GM19372 (cell line): ENCODE results near the gene DGCR2.
"Not testable (repeated sequence)": the region's sequence is repeated elsewhere in the genome, so short reads cannot be mapped to it uniquely, and the experiment has no call there.

Source experiments
- ATAC-seq: cut with Tn5 transposase; IDR thresholded peaks from one replicate; pipeline ENCODE4 v1.9.1; 2021; ENCODE audit warnings: mild to moderate bottlenecking, low read depth, moderate library complexity; ENCODE audit not compliant: unreplicated experiment

The DGCR2 gene, protein sequence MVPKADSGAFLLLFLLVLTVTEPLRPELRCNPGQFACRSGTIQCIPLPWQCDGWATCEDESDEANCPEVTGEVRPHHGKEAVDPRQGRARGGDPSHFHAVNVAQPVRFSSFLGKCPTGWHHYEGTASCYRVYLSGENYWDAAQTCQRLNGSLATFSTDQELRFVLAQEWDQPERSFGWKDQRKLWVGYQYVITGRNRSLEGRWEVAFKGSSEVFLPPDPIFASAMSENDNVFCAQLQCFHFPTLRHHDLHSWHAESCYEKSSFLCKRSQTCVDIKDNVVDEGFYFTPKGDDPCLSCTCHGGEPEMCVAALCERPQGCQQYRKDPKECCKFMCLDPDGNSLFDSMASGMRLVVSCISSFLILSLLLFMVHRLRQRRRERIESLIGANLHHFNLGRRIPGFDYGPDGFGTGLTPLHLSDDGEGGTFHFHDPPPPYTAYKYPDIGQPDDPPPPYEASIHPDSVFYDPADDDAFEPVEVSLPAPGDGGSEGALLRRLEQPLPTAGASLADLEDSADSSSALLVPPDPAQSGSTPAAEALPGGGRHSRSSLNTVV

GRCh38 chr22:19122143-19122751, at the start of gene DGCR2:
TSS of gene DGCR2 (minus strand) at chr22:19122412. CDS start at chr22:19122206, 206 bp downstream.
- peak; percentile 83 for ATAC-seq

DNA sequence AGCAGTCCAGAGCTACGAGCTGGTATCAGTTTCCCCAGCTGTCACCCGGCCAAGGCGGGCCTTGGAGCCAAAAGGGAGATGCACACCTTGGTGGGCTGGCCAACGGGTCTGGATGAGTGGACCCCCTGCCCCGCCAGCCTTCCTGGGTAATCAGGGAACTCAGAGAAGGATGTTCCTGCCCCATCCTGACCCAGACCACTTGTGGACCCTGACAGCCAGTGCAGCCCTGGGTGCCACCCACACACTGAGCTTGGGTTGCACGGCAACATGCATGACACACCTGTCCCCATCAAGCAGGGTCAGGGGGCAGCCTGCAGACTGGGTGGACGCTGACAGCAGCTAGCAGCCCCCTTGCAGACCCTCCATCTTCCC, 47.7 kb upstream of the DGCR2 start:
- no peak for ATAC-seq

DNA sequence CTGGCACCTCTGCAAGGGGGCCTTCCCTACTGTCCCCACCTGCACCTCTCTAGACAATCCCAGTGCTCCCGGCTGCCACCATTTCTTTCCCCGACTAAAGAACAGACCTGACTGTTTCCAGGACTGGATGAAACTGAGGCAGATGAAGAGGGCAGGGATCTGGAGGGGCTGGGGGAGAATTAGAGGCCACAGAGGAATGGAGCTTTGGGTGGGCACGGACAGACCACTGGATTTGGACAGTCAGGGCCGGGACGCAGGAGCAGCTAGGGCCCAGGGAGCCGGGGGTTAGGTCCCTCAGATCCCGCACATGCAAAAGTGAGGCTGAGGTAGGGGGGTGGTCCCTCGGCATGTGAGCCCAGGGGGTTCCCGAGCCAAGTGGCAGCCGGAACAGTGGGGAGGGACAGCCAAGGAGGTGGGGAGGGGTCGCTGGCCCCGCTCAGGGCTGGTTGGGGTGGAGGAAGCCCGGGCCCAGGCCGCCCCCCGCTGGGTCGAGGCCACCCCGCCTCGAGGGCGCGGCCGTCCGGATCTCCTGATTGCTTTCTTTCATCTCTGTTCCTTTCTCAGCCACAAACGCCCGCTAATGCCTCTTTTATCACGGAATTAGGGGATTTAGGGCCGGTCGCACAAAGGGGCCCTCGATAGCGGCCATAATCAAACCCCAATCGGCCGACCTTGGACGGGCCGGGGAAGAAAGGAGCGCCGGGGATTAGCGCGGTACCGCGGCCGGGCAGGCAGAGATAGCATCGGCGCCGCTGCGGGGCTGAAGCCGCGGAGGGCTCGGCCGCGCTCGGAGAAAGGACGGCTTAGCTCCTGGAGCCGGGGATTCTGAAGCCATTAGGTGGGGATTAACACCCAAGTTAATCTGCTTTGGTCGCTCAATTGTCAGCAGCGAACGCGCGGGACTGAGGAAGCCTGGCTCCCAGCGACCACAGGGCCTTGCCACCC, 47.1 kb upstream of the DGCR2 start:
- ATAC-seq, result no peak

DNA sequence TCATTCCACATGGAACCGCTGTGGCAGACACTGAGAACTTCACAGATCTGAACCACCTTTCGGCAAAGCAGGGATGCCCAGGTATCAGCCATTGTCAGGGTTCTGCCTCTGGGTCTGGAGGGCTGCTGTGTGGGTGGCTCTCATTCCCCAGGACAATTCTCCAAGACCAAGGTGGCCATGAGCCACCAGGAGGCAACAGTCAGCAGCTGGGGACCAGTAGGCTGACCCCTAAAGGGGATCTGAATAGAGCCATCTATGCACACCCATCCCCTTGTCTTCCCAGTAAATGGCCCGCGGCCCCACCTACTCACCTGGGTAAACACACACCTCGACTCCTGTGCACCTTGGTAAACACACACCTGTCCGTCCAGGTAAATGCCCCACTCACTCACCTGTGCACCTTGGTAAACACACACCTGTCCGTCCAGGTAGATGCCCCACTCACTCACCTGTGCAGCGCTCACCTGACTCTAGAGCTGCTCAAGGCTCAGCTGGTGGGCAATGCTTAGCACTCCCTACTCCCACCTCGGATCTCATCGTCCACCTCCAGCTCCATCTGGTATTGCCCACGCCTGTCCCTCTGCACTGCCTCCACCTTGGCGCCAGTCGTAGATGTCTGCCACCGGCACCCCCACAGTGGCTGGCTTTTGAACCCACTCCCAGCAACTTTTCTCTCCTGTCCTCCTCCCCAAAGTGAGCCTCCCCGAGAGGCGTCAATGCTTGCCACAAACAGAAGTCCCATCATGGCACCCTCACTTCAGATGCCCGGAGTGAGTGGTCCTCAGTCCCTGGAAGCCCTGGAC, 46.1 kb upstream of the DGCR2 start:
- ATAC-seq, result no peak

DNA sequence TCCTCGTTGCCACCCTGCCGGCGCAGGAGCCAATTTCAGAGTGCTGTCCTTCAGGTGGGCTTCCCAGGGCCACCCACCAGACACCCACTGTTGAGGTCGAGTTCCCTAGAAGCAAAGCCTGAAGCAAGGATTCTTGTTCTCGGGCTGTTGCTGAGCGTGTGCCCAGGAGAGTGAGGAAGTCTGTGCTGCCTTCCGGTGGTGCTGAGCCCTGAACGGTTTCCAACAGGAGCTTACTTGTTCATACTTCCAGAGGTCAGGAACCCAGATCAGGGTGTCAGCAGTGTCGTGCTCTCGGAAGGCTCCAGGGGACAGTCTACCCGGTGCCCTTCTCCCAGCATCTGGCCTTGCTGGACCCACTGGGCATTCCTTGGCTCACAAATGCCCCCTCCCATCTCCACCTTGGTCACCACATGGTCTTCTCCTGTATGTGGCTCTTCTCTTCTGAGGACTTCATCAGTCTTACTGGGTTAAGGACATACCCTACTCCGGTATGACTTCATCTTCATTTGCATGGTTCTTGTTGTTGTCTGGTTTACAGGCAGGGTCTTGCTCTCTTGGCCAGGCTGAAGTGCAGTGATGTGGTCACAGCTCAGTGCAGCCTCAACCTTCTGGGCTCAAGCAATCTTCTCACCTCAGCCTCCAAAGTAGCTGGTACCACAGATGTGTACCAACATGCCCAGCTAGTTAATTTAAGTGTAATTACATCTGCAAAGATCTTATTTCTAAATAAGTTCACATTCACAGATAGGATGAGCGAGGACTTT, 45.1 kb upstream of the DGCR2 start:
- no peak for ATAC-seq

- no peak for ATAC-seq
Measured at GRCh38 chr22:19166421-19166820, 44.2 kb upstream of the DGCR2 start.

DNA sequence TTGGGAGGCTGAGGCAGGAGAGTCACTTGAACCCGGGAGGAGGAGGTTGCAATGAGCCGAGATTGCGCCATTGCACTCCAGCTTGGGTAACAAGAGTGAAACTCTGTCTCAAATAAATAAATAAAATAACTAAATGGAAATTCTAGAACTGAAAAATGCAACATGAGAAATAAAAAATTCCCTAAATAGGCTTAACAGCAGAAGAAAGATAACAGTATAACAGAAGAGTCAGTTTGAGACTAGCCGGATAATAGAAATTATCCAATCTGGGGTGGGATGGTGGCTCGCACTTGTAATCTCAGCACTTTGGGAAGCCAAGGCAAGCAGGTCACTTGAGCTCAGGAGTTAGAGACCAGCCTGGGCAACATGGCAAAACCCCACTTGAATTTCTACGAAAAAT, 42.2 kb upstream of the DGCR2 start:
- no peak for ATAC-seq

DNA sequence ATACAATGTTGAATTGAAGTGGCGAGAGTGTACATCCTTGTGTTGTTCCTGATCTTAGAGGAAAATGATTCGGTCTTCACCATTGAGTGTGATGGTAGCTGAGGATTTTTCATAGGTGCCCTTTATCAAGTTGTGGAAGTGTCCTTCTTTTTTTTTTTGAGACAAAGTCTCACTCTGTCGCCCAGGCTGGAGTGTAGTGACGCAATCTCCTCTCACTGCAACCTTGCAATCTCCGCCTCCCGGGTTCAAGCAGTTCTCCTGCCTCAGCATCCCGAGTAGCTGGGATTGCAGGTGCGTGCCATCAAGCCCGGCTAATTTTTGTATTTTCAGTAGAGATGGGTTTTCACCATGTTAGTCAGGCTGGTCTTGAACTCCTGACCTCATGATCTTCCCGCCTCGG, 36.4 kb upstream of the DGCR2 start:
- not testable (repeated sequence) for ATAC-seq

- ATAC-seq, result not testable (repeated sequence)
Measured at GRCh38 chr22:19156109-19156508, 33.9 kb upstream of the DGCR2 start.

DNA sequence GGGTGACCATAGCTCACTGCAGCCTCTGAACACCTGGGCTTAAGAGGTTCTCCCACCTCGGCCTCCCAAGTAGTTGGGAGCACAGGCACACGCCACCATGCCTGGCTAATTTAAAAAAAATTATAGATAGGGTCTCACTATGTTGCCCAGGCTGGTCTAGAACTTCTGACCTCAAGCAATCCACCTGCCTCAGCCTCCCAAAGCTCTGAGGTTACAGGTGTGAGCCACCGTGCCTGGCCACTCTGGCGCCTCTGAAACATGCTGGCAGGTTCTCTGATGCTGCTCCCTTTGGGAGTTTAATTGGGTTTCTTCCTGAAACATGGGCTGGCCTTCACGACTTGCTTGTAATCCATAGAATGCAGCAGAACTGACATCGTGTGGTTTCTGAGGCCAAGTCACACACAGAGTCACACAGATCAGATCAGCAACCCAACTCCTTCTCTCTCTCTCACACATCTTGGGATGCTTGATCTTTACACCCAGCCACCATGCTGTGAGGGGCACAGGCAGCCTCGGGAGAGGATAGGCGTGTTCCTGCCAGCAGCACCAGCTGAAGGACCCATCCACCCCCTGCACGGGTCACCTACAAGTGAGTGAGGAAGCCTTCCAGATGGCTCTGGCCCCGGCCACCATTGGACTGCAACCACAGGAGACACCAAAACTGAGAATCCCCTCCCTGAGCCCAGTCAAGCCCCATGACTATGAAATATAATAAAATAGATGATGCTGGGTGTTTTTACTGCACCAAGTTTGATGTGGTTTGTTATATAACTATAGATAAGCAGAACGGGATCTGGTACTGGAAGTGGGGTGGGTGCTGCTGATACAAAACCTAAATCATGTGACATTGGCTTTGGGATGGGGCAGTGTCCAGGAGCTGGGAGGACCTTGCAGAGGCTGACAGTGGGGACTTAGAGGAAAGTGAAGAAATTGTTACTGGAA, 31.0 kb upstream of the DGCR2 start:
- ATAC-seq, result no peak

- ATAC-seq, result no peak
Measured at GRCh38 chr22:19151329-19152191, 29.3 kb upstream of the DGCR2 start.

- no peak for ATAC-seq
Measured at GRCh38 chr22:19150482-19151328, 28.5 kb upstream of the DGCR2 start.

GRCh38 chr22:19149991-19150390, 27.8 kb upstream of the DGCR2 start, which contains the start of gene GSC2:
TSS of gene GSC2 (minus strand) at chr22:19150292. CDS start at chr22:19150283, 9 bp downstream.
- no peak for ATAC-seq

DNA sequence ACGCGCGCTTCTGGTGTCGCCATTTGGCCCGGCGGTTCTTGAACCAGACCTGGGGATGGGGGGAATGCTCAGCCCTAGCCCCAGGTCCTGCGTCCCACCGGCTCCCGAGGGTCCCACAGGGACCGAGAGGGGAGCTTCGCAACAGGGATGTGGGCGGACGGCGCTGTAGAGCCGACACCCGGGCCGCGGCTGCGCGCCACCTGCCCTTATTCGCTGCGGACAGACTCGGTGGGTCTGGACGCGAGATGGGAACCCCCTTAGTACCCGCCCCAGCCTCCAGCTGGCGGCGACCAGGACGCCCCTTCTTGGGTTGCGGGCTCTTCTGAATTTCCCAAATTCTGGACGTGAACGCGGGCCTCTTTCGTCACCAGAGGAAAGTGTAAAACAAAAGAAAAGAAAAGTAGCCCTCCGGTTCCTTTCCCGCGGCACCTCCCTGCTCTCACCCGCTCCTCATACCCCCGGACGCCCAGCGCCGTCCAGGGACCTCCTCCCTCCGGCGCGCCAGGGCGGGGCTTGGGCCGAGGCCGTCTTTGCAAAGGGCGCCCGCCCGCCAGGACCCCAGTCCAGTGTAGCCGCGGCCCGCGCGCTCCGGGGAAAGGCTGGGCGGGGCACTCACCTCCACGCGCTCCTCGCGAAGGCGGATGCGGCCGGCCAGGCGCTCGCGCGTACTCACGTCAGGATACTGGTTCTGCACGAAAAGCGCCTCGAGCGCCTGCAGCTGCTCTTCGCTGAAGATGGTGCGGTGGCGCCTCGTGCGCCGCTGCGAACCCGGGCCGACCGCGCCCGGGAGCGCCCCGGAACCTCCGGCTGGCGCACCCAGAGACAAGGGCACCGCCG, 27.1 kb upstream of the DGCR2 start:
- ATAC-seq, result no peak

DNA sequence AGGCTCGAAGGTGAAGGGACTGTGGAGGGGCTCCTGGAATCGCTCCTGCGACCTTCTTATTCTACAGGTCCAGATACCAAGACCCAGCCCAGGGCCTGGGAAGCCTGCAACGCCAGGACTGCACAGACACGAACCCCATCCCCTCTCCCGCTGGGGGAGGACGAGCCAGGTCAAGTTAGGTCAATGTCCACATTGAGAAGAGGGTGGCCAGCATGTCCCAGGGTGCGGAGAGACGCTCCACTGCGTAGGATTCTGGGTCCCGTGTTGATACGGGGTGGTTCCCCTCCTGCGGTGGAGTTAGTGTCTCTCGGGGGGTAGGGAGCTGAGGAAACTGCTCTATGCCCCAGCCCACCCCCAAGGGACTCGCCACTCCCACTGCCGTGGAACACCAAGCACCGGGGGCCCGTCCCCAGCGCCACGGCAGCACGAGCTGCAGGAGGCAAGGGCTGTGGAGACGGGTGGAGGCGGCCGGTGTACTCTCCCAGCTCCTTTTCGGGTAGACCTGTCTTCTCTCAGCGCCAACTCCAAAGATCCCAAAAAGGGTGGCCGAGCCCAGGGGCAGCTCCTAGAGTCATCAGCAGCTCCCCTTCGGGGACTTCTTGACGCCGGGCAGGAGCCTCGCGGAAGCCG, 26.3 kb upstream of the DGCR2 start:
- no peak for ATAC-seq
